H1 (cell line): Measurements from ENCODE around the gene RNF175. TPM values are rescaled to one million over a fixed set of nuclear protein-coding genes. Genes with fewer than 3 reads are reported as not detected.
A peak's percentile ranks its signal among the peaks of the same experiment; 100 is the strongest.

Experiments
- NRF1 ChIP-seq: IDR thresholded peaks from 2 replicates; pipeline ENCODE4 v1.6.1; 2011; ENCODE audit warnings: mild to moderate bottlenecking, low read depth, low read length, improper control_type of control experiment
- TAF7 ChIP-seq: optimal IDR thresholded peaks from 2 replicates; pipeline ENCODE3; 2011; ENCODE audit warnings: low read depth, mild to moderate bottlenecking, inconsistent platforms, low read length, moderate library complexity, borderline replicate concordance
- YY1 ChIP-seq: IDR thresholded peaks from 2 replicates; pipeline ENCODE4 v1.6.1; 2011; ENCODE audit warnings: low read depth, mild to moderate bottlenecking, low read length
- polyA plus RNA-seq, 7 experiments: library from polyadenylated mRNA; depleted of rRNA in 3 of 7; stranded (reverse) in 5 of 7; unstranded in 2 of 7; fragments of >200 nt in 5 of 7; fragments of 200-250 nt in 2 of 7; gene quantifications; 1 replicate in 5 of 7; 2 replicates in 1 of 7; 4 replicates in 1 of 7; pipeline versions ENCODE4 v1.2.1 to v1.2.3, GENCODE V29; 2011 to 2013; ENCODE audit warnings: missing spikeins in 2 of 7, mixed read lengths in 2 of 7
- total RNA-seq: library from RNA; stranded (reverse); fragmentation: NEBNext Ultra II Directional; extraction: Animal tissue kit (Norgen Biotek cat#: 25700); gene quantifications from 2 replicates; pipeline ENCODE4 v1.2.1, GENCODE V29; 2021
- TF ChIP-seq, protein P1 (sequence below): fragments of 300-600 bp; sonication (generic); IDR thresholded peaks from 2 replicates; pipeline ENCODE4 v1.7.1; 2012; ENCODE audit warnings: low read length, moderate library complexity, mild to moderate bottlenecking, inconsistent platforms; ENCODE audit not compliant: insufficient replicate concordance
- TF ChIP-seq, protein P2 (sequence below), 3 experiments: IDR thresholded peaks; 1 replicate in 2 of 3; 2 replicates in 1 of 3; pipeline versions ENCODE4 v1.5.1 to v1.6.1; 2011; ENCODE audit warnings: low read length in 3 of 3, mild to moderate bottlenecking in 3 of 3, inconsistent platforms in 2 of 3, low read depth in 1 of 3, moderate library complexity in 1 of 3; ENCODE audit not compliant: insufficient read depth in 1 of 3; ENCODE audit errors: control extremely low read depth in 1 of 3
- TF ChIP-seq, protein P3 (sequence below): IDR thresholded peaks from 2 replicates; pipeline ENCODE4 v1.6.1; 2012; ENCODE audit warnings: inconsistent platforms

RNF175 gene
- total and polyA plus RNA-seq, 2 of the 8 experiments (the other 6 are each of a cell fraction or from before 2014, with no cell fraction given): 7.9 to 9.8 TPM

DNA sequence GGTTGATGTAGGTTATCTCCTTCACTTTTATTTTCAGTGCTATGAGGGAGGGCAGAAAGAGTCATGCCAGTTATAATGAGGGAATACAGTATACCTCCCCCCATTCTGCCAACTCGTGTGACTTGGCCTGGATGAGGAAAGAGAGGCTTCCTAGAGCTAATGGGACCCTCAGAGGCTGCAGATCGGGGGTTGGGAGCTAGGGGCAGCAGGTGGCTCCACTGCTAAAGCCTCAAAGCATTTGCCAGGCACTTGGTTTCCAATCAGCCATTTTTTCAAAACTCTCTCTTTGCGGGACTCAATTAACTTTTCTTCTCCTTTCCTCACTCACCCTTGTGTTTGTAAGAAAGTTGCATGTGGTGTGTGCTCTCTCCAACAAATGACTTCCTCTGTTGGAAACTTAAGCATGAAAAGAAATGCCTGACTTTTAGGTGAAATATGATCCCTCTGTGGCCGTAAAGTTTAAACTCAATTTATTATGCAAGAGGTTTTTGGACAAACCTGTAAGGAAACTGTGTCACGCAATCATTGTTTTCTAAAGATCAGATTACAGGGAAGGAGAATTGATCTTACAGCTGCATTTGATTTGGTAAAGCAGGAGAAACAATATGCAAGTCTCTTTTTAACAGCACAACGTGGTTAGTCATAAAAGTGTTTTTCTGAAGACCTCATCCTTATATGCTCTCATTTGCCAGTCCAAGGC is 22.0 kb upstream of the RNF175 start (continued):
- TF ChIP-seq, protein P1, sequence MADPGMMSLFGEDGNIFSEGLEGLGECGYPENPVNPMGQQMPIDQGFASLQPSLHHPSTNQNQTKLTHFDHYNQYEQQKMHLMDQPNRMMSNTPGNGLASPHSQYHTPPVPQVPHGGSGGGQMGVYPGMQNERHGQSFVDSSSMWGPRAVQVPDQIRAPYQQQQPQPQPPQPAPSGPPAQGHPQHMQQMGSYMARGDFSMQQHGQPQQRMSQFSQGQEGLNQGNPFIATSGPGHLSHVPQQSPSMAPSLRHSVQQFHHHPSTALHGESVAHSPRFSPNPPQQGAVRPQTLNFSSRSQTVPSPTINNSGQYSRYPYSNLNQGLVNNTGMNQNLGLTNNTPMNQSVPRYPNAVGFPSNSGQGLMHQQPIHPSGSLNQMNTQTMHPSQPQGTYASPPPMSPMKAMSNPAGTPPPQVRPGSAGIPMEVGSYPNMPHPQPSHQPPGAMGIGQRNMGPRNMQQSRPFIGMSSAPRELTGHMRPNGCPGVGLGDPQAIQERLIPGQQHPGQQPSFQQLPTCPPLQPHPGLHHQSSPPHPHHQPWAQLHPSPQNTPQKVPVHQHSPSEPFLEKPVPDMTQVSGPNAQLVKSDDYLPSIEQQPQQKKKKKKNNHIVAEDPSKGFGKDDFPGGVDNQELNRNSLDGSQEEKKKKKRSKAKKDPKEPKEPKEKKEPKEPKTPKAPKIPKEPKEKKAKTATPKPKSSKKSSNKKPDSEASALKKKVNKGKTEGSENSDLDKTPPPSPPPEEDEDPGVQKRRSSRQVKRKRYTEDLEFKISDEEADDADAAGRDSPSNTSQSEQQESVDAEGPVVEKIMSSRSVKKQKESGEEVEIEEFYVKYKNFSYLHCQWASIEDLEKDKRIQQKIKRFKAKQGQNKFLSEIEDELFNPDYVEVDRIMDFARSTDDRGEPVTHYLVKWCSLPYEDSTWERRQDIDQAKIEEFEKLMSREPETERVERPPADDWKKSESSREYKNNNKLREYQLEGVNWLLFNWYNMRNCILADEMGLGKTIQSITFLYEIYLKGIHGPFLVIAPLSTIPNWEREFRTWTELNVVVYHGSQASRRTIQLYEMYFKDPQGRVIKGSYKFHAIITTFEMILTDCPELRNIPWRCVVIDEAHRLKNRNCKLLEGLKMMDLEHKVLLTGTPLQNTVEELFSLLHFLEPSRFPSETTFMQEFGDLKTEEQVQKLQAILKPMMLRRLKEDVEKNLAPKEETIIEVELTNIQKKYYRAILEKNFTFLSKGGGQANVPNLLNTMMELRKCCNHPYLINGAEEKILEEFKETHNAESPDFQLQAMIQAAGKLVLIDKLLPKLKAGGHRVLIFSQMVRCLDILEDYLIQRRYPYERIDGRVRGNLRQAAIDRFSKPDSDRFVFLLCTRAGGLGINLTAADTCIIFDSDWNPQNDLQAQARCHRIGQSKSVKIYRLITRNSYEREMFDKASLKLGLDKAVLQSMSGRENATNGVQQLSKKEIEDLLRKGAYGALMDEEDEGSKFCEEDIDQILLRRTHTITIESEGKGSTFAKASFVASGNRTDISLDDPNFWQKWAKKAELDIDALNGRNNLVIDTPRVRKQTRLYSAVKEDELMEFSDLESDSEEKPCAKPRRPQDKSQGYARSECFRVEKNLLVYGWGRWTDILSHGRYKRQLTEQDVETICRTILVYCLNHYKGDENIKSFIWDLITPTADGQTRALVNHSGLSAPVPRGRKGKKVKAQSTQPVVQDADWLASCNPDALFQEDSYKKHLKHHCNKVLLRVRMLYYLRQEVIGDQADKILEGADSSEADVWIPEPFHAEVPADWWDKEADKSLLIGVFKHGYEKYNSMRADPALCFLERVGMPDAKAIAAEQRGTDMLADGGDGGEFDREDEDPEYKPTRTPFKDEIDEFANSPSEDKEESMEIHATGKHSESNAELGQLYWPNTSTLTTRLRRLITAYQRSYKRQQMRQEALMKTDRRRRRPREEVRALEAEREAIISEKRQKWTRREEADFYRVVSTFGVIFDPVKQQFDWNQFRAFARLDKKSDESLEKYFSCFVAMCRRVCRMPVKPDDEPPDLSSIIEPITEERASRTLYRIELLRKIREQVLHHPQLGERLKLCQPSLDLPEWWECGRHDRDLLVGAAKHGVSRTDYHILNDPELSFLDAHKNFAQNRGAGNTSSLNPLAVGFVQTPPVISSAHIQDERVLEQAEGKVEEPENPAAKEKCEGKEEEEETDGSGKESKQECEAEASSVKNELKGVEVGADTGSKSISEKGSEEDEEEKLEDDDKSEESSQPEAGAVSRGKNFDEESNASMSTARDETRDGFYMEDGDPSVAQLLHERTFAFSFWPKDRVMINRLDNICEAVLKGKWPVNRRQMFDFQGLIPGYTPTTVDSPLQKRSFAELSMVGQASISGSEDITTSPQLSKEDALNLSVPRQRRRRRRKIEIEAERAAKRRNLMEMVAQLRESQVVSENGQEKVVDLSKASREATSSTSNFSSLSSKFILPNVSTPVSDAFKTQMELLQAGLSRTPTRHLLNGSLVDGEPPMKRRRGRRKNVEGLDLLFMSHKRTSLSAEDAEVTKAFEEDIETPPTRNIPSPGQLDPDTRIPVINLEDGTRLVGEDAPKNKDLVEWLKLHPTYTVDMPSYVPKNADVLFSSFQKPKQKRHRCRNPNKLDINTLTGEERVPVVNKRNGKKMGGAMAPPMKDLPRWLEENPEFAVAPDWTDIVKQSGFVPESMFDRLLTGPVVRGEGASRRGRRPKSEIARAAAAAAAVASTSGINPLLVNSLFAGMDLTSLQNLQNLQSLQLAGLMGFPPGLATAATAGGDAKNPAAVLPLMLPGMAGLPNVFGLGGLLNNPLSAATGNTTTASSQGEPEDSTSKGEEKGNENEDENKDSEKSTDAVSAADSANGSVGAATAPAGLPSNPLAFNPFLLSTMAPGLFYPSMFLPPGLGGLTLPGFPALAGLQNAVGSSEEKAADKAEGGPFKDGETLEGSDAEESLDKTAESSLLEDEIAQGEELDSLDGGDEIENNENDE: peak; percentile 19
- TF ChIP-seq, protein P2, sequence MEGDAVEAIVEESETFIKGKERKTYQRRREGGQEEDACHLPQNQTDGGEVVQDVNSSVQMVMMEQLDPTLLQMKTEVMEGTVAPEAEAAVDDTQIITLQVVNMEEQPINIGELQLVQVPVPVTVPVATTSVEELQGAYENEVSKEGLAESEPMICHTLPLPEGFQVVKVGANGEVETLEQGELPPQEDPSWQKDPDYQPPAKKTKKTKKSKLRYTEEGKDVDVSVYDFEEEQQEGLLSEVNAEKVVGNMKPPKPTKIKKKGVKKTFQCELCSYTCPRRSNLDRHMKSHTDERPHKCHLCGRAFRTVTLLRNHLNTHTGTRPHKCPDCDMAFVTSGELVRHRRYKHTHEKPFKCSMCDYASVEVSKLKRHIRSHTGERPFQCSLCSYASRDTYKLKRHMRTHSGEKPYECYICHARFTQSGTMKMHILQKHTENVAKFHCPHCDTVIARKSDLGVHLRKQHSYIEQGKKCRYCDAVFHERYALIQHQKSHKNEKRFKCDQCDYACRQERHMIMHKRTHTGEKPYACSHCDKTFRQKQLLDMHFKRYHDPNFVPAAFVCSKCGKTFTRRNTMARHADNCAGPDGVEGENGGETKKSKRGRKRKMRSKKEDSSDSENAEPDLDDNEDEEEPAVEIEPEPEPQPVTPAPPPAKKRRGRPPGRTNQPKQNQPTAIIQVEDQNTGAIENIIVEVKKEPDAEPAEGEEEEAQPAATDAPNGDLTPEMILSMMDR (IDR thresholded peaks at IDR 0.05; ENCODE audit: control extremely low read depth in 1 of 3, insufficient read depth in 1 of 3, low read depth in 1 of 3, low read length in 3 of 3): peak in 2 of 3 experiments; percentile 28 to 43; a peak in 2 of 4 replicates
- TF ChIP-seq TAF7 (peak; percentile 22), YY1 (peak; percentile 73; the same call in 1 of the 2 replicates), NRF1 (no peak)
- TF ChIP-seq, protein P3, sequence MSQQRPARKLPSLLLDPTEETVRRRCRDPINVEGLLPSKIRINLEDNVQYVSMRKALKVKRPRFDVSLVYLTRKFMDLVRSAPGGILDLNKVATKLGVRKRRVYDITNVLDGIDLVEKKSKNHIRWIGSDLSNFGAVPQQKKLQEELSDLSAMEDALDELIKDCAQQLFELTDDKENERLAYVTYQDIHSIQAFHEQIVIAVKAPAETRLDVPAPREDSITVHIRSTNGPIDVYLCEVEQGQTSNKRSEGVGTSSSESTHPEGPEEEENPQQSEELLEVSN: 0 out of 2 replicates have a peak, but pooled peaks have one; percentile 11
- TF ChIP-seq, all 59 proteins: peak for 6
